HepG2 (cell line): ENCODE measurements around the gene IMMT. TPM values are rescaled to one million over a fixed set of nuclear protein-coding genes. Genes with fewer than 3 reads are reported as not detected.

Experiments used
- ATAC-seq: fragments of 200-7000 bp; cut with Tn5 transposase; 3 replicates; pipeline ENCODE4 v1.9.1; 2020; ENCODE audit warnings: mild to moderate bottlenecking, moderate library complexity
- BruUV-seq: library from RNA; stranded (reverse); fragments of 400-500 nt; replicated peaks from 2 replicates; lab custom pipeline; 2021; lab: Mats Ljungman, UMichigan
- CTCF ChIA-PET: fragments of 300-600 bp; formaldehyde crosslinking; extraction: SDS; loops from one replicate; lab custom pipeline; 2021; ENCODE audit warnings: low total read pairs, inconsistent platforms, low intra/inter-chr PET ratio; lab: Yijun Ruan, JAX
- POLR2A ChIA-PET: fragments of 350-600 bp; sonication (Branson Sonifier 250); formaldehyde crosslinking; loops from one replicate; lab custom pipeline; 2020; ENCODE audit warnings: antibody characterized with exemption, inconsistent platforms; lab: Yijun Ruan, JAX
- DNase-seq: peaks from one replicate; pipeline ENCODE4 v3.0.0-alpha.2; 2015; ENCODE audit warnings: low spot score
- FAIRE-seq: peaks from 3 replicates; lab custom pipeline; 2011; peaks lifted over from hg19 to GRCh38; lab: Jason Lieb, UNC
- H2AFZ ChIP-seq: one replicate; pipeline ENCODE4 v1.6.1; 2011; ENCODE audit warnings: low read length, inconsistent platforms
- H3K27ac ChIP-seq: fragments of 300-600 bp; 3 replicates; pipeline ENCODE4 v1.8.0; 2011; ENCODE audit warnings: mixed run types, mild to moderate bottlenecking, mixed read lengths, low read length, inconsistent platforms; ENCODE audit not compliant: insufficient read depth; ENCODE audit errors: extremely low read length
- H3K27me3 ChIP-seq, 2 experiments: fragments of 200-600 bp in 1 of 2; 2 replicates in 1 of 2; 3 replicates in 1 of 2; pipeline versions ENCODE4 v1.6.0 to v1.8.0; 2011; ENCODE audit warnings: low read length in 2 of 2, mild to moderate bottlenecking in 2 of 2, moderate library complexity in 2 of 2, inconsistent platforms in 1 of 2; ENCODE audit not compliant: insufficient read depth in 2 of 2, control insufficient read depth in 1 of 2
- H3K36me3 ChIP-seq, 2 experiments: fragments of 200-600 bp in 1 of 2; replicated peaks in 1 of 2; 2 replicates in 1 of 2; 3 replicates in 1 of 2; pipeline versions ENCODE4 v1.5.1 to v1.8.0; 2011; ENCODE audit warnings: low read length in 2 of 2, inconsistent platforms in 1 of 2; ENCODE audit not compliant: insufficient read depth in 2 of 2, control insufficient read depth in 1 of 2
- H3K4me1 ChIP-seq: 2 replicates; pipeline ENCODE4 v1.5.1; 2012; ENCODE audit warnings: low read length, inconsistent platforms; ENCODE audit not compliant: insufficient read depth
- H3K4me2 ChIP-seq: 2 replicates; pipeline ENCODE4 v1.6.0; 2011; ENCODE audit warnings: low read depth, low read length, inconsistent platforms
- H3K4me3 ChIP-seq, 3 experiments: fragments of 200-600 bp in 1 of 3; sonication (generic), shearing (Covaris generic) in 1 of 3; replicated peaks in 1 of 3; 2 replicates each; pipeline ENCODE4 v1.5.1; 2011 to 2016; ENCODE audit warnings: low read length in 3 of 3, inconsistent platforms in 2 of 3, low read depth in 2 of 3, mild to moderate bottlenecking in 2 of 3, control low read depth in 1 of 3, mixed read lengths in 1 of 3; ENCODE audit not compliant: insufficient read depth in 1 of 3
- H3K79me2 ChIP-seq: one replicate; pipeline ENCODE4 v1.6.1; 2011; ENCODE audit warnings: low read length, inconsistent platforms; ENCODE audit not compliant: insufficient read depth
- H3K9ac ChIP-seq: 2 replicates; pipeline ENCODE4 v1.6.0; 2011; ENCODE audit warnings: mild to moderate bottlenecking, low read depth, low read length, inconsistent platforms; ENCODE audit not compliant: insufficient read depth
- H3K9me3 ChIP-seq: 2 replicates; pipeline ENCODE4 v1.5.1; 2012; ENCODE audit warnings: mild to moderate bottlenecking, low read length
- H4K20me1 ChIP-seq: 2 replicates; pipeline ENCODE4 v1.6.0; 2011; ENCODE audit warnings: inconsistent platforms, mild to moderate bottlenecking, low read length, moderate library complexity; ENCODE audit not compliant: insufficient read depth
- BCL6 ChIP-seq: IDR thresholded peaks from 2 replicates; pipeline ENCODE4 v1.6.1; 2016; ENCODE audit warnings: missing genetic modification reagents, missing compliant biosample characterization
- FOXA1 ChIP-seq, 2 experiments: fragments of 450-650 bp in 1 of 2; sonication (generic) in 1 of 2; formaldehyde crosslinking in 1 of 2; IDR thresholded peaks; 2 replicates each; pipeline versions ENCODE4 v1.4.0 to v1.6.1; 2016 to 2020; ENCODE audit warnings: missing genetic modification reagents in 1 of 2
- HDAC2 ChIP-seq: sonication (generic); formaldehyde crosslinking; IDR thresholded peaks from 2 replicates; pipeline ENCODE4 v1.4.0; 2020; ENCODE audit warnings: missing genetic modification reagents
- HNRNPK ChIP-seq: fragments of 200-400 bp; formaldehyde crosslinking; IDR thresholded peaks from 2 replicates; pipeline ENCODE4 v1.6.1; 2018; ENCODE audit warnings: low read length, low read depth, moderate library complexity, mild to moderate bottlenecking; ENCODE audit not compliant: poor library complexity, severe bottlenecking
- MIXL1 ChIP-seq: IDR thresholded peaks from 2 replicates; pipeline ENCODE4 v1.6.1; 2016
- NR2F2 ChIP-seq: IDR thresholded peaks from 2 replicates; pipeline ENCODE4 v1.6.1; 2012; ENCODE audit warnings: low read depth, inconsistent platforms, borderline replicate concordance
- RARA ChIP-seq: IDR thresholded peaks from 2 replicates; pipeline ENCODE4 v1.6.1; 2016; ENCODE audit warnings: missing genetic modification reagents, missing compliant biosample characterization
- RXRA ChIP-seq: sonication (generic); formaldehyde crosslinking; IDR thresholded peaks from 2 replicates; pipeline ENCODE4 v1.5.1; 2020; ENCODE audit warnings: missing genetic modification reagents
- ZMYM3 ChIP-seq: sonication (generic); formaldehyde crosslinking; IDR thresholded peaks from 2 replicates; pipeline ENCODE4 v1.5.1; 2020; ENCODE audit warnings: mild to moderate bottlenecking, missing genetic modification reagents
- ZNF570 ChIP-seq: sonication (generic); formaldehyde crosslinking; IDR thresholded peaks from 2 replicates; pipeline ENCODE4 v1.4.0; 2020; ENCODE audit warnings: mild to moderate bottlenecking, missing genetic modification reagents, borderline replicate concordance
- ZNF816 ChIP-seq: sonication (generic); formaldehyde crosslinking; IDR thresholded peaks from 2 replicates; pipeline ENCODE4 v1.8.0; 2022; ENCODE audit warnings: missing genetic modification reagents, mild to moderate bottlenecking, borderline replicate concordance
- WGBS: methylation state at CpG from one replicate; pipeline ENCODE4 v1.1.6; 2017; ENCODE audit warnings: low lambda C conversion rate; 5-methylcytosine and 5-hydroxymethylcytosine counted together
- in situ Hi-C: cut with HindIII; loops from 2 replicates; pipeline ENCODE4 v1.10.0; 2017; ENCODE audit warnings: low pct_unique_long_range_greater_than_20kb; ENCODE audit not compliant: extremely low pct_ligation_motif_present
- intact Hi-C: fragments of 100-400 bp; cut with micrococcal nuclease; formaldehyde crosslinking; loops from one replicate; pipeline ENCODE4 v1.10.0; 2022; ENCODE audit not compliant: unreplicated experiment
- polyA plus RNA-seq, 8 experiments: library from polyadenylated mRNA; depleted of rRNA in 3 of 8; stranded (reverse) in 7 of 8; unstranded in 1 of 8; fragments of >200 nt; fragmentation: Illumina TruSeq in 4 of 8; extraction: Trizol in 4 of 8; gene quantifications; 2 replicates each; pipeline versions ENCODE4 v1.2.1 to v1.2.3, GENCODE V29; 2011 to 2016; ENCODE audit warnings: low read depth in 4 of 8, missing spikeins in 1 of 8, mixed read lengths in 1 of 8; ENCODE audit not compliant: insufficient read depth in 1 of 8
- total RNA-seq, 5 experiments: library from RNA; depleted of rRNA; stranded (reverse); fragments of >200 nt; fragmentation: Illumina TruSeq; extraction: Trizol; gene quantifications; 2 replicates each; pipeline ENCODE4 v1.2.3, GENCODE V29; 2016; ENCODE audit warnings: low read depth in 1 of 5
- TF ChIP-seq, protein P1 (sequence below): sonication (generic); formaldehyde crosslinking; conservative IDR thresholded peaks from 2 replicates; pipeline ENCODE4 v1.4.0; 2020; ENCODE audit warnings: mild to moderate bottlenecking, missing genetic modification reagents, moderate library complexity
- TF ChIP-seq, protein P2 (sequence below): sonication (generic); formaldehyde crosslinking; IDR thresholded peaks from 2 replicates; pipeline ENCODE4 v1.4.0; 2020; ENCODE audit warnings: mild to moderate bottlenecking, missing genetic modification reagents, borderline replicate concordance

The IMMT gene
- total and polyA plus RNA-seq, 2 of the 13 experiments (the other 11 are each of a cell fraction or from before 2014, with no cell fraction given), result 63.5 to 119 TPM

DNA sequence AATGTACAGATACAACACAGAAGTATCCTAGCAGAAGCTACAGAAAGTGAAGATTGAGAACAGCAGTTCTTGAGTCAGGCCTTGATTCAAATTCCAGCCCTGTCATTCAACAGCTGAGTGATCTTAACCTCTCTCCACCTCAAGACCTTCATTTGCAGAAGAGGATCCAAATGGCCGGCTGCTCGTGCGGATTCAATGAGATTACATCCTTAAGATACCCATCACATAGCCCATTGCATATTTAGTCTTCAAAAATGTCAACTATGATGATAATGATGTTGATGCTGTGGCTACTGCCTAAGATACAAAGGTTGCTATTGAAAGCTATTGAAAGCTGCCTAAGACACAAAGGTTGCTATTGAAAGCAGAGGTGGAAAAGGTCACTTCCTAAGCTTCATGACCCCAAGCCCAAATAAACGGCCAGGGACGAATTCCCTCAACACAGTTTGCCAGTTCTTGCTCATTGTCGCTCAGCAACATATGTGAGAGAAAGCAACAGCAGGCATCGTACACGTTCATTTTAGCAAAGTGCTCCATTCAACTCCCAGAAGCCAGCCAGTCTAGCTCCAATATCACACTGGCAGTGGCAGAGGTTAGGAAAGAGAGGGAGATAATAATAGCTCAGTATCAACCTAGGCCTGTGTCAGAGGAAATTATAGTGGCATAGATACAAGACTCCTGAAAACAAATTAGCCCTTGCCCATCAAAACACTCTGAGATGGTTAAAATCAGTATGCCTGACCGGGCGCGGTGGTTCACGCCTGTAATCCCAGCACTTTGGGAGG, 40.1 kb upstream of the IMMT start:
- no peak overlapping the region for H3K9ac ChIP-seq
- ChIA-PET POLR2A (no interaction called here), CTCF (no interaction called here)
- ATAC-seq, result peak; percentile 58
- no peak overlapping the region for H2AFZ ChIP-seq
- peaks cover 34% of the 10 kb centered on the region for H3K4me1 ChIP-seq
- H3K4me2 ChIP-seq, result peak overlapping the region; percentile 44
- peak; percentile 71 for DNase-seq
- H3K9me3 ChIP-seq, result no peaks in the 10 kb centered on the region
- H3K27ac ChIP-seq, result peak overlapping the region; percentile 1
- no peaks in the 10 kb centered on the region for H3K79me2 ChIP-seq
- peak; percentile 77 for FAIRE-seq
- 31% methylated on average over 12 of the region's 12 CpGs for WGBS
- no peaks in the 10 kb centered on the region for H3K36me3 ChIP-seq
- H3K4me3 ChIP-seq, result no peak overlapping the region
- in situ Hi-C loops (no loop called here), intact Hi-C loops (no loop called here)
- BruUV-seq, result no TSS peak
- no peaks in the 10 kb centered on the region for H4K20me1 ChIP-seq
- peaks cover 4 to 5% of the 10 kb centered on the region in 2 experiments; a peak in 3 of 5 replicates for H3K27me3 ChIP-seq
- TF ChIP-seq NR2F2 (peak; percentile 82), FOXA1 (IDR thresholded peaks at IDR 0.05) (no peak), FOXA1 (CRISPR knock-in tag; IDR thresholded peaks at IDR 0.05) (peak; percentile 25; the same call in 1 of the 2 replicates), ZMYM3 (CRISPR knock-in tag) (peak; percentile 40; the same call in 1 of the 2 replicates), HDAC2 (CRISPR knock-in tag) (0 out of 2 replicates have a peak, but pooled peaks have one; percentile 16), RARA (CRISPR knock-in tag) (peak; percentile 47), RXRA (CRISPR knock-in tag) (peak; percentile 18; the same call in 1 of the 2 replicates), ZNF570 (CRISPR knock-in tag) (no peak), HNRNPK (no peak), MIXL1 (CRISPR knock-in tag) (no peak), ZNF816 (CRISPR knock-in tag) (0 out of 2 replicates have a peak, but pooled peaks have one; percentile 48), BCL6 (peak; percentile 52; the same call in 1 of the 2 replicates)
- TF ChIP-seq, protein P1, sequence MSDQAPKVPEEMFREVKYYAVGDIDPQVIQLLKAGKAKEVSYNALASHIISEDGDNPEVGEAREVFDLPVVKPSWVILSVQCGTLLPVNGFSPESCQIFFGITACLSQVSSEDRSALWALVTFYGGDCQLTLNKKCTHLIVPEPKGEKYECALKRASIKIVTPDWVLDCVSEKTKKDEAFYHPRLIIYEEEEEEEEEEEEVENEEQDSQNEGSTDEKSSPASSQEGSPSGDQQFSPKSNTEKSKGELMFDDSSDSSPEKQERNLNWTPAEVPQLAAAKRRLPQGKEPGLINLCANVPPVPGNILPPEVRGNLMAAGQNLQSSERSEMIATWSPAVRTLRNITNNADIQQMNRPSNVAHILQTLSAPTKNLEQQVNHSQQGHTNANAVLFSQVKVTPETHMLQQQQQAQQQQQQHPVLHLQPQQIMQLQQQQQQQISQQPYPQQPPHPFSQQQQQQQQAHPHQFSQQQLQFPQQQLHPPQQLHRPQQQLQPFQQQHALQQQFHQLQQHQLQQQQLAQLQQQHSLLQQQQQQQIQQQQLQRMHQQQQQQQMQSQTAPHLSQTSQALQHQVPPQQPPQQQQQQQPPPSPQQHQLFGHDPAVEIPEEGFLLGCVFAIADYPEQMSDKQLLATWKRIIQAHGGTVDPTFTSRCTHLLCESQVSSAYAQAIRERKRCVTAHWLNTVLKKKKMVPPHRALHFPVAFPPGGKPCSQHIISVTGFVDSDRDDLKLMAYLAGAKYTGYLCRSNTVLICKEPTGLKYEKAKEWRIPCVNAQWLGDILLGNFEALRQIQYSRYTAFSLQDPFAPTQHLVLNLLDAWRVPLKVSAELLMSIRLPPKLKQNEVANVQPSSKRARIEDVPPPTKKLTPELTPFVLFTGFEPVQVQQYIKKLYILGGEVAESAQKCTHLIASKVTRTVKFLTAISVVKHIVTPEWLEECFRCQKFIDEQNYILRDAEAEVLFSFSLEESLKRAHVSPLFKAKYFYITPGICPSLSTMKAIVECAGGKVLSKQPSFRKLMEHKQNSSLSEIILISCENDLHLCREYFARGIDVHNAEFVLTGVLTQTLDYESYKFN, result peak; percentile 66
- TF ChIP-seq, protein P2, sequence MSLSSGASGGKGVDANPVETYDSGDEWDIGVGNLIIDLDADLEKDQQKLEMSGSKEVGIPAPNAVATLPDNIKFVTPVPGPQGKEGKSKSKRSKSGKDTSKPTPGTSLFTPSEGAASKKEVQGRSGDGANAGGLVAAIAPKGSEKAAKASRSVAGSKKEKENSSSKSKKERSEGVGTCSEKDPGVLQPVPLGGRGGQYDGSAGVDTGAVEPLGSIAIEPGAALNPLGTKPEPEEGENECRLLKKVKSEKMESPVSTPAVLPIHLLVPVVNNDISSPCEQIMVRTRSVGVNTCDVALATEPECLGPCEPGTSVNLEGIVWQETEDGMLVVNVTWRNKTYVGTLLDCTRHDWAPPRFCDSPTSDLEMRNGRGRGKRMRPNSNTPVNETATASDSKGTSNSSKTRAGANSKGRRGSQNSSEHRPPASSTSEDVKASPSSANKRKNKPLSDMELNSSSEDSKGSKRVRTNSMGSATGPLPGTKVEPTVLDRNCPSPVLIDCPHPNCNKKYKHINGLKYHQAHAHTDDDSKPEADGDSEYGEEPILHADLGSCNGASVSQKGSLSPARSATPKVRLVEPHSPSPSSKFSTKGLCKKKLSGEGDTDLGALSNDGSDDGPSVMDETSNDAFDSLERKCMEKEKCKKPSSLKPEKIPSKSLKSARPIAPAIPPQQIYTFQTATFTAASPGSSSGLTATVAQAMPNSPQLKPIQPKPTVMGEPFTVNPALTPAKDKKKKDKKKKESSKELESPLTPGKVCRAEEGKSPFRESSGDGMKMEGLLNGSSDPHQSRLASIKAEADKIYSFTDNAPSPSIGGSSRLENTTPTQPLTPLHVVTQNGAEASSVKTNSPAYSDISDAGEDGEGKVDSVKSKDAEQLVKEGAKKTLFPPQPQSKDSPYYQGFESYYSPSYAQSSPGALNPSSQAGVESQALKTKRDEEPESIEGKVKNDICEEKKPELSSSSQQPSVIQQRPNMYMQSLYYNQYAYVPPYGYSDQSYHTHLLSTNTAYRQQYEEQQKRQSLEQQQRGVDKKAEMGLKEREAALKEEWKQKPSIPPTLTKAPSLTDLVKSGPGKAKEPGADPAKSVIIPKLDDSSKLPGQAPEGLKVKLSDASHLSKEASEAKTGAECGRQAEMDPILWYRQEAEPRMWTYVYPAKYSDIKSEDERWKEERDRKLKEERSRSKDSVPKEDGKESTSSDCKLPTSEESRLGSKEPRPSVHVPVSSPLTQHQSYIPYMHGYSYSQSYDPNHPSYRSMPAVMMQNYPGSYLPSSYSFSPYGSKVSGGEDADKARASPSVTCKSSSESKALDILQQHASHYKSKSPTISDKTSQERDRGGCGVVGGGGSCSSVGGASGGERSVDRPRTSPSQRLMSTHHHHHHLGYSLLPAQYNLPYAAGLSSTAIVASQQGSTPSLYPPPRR (CRISPR knock-in tag), result peak; percentile 28; the same call in 1 of the 2 replicates
